Upper lobe of left lung (tissue), 4 donors: ENCODE results near the gene EXOC4.

Source experiments
- CTCF ChIP-seq, 6 experiments: fragments of 450-650 bp in 4 of 6; fragments of 200-600 bp in 2 of 6; sonication (generic) in 2 of 6; IDR thresholded peaks; one replicate each; pipeline ENCODE4 v1.5.1; 2016 to 2019; ENCODE audit warnings: antibody characterized with exemption in 6 of 6
- POLR2A ChIP-seq, 4 donors: fragments of 450-650 bp; IDR thresholded peaks; one replicate each; pipeline ENCODE4 v1.5.1; 2016 to 2017; ENCODE audit warnings: antibody characterized with exemption in 4 of 4, mild to moderate bottlenecking in 2 of 4

DNA sequence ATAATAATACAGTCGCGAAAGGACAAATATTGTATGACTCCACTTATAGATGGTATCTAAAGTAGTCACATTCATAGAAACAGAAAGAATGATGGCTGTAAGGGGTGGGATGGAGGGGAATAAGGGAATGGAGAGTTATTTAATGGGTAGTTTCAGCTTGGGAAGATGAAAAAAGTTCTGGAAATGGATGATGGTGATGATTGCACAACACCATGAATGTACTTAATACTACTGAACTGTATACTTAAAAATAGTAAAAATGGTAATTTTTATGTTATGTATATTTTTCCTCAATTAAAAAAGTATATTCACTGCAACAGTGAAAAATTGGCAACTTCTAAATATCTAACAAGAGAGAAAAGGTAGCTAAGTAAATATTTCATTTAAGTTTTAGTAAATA, 265.8 kb downstream of the EXOC4 start:
- TF ChIP-seq CTCF (IDR thresholded peaks at IDR 0.05), result no peak
- no peak for TF ChIP-seq POLR2A (IDR thresholded peaks at IDR 0.05)
